HG03575 (cell line): ENCODE results near the gene TLL2.

ENCODE experiments used
- ATAC-seq: cut with Tn5 transposase; IDR thresholded peaks from one replicate; pipeline ENCODE4 v1.9.1; 2021; ENCODE audit not compliant: unreplicated experiment, insufficient number of reproducible peaks, low FRiP score; ENCODE audit errors: extremely low read depth

The TLL2 gene

DNA sequence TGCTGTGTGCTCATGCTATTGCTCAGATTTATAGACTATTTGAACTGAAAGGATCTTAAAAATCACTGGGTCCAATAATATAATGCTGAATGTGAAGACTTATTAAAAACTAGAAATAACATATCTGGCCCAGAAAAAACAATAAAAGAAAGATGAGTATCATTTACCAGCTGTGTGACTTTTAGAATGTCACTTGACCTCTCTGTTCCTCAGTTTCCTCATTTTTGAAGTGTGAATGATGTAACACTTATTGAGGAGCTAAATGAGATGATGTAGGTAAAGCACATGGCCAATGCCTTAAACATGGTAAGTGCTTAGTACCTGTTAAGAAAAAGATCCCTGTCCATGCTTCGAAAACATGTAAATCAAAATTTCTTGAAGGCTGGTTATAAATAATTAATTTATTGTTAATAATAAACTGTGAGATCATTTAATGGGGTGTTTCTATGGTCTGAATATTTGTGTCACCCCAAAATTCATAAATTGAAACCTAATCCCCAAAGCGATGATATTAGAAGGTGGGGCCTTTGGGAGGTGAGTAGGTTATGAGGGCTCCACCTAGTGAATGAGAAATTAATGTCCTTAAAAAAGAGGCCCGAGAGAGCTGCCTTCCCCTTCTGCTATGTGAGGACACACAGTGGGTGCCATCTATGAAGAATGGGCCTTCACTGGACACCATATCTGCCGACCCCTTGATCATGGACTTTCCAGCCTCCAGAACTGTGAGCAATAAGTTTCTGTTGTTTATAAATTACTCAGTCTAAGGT lies 196.5 kb downstream of the TLL2 start:
- no peak for ATAC-seq
